ENCODE measurements around the gene TMEM43. TPM values are rescaled to one million over a fixed set of nuclear protein-coding genes. Genes with fewer than 3 reads are reported as not detected.

The TMEM43 gene
- total RNA-seq, 3 donors from 2014 or later = 23.1 to 50.4 (median 31.3) TPM

DNA sequence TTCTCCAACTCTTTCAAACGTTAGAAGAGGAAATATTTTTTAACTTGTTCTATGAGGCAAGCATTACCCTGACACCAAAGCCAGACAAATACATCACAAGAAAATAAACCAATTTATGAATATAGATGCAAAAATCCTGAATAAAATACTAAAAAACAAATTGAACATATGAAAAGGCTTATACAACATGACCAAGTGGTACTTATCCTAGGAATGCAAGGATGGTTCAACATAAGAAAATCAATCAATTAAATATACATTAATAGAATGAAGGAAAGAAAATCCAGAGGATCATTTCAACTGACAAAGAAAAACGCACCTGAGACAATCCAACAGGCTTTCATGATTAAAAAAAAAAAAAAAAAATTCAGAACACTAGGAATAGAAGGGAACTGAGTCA, 36.4 kb downstream of the TMEM43 start:
- no peaks in the 10 kb centered on the region for H3K4me1 ChIP-seq (ENCODE audit: low read depth)
- peaks cover 12% of the 10 kb centered on the region for H3K9me3 ChIP-seq
- intact Hi-C loops (cut with DNase I, micrococcal nuclease) = no loop called here
- peaks cover 12% of the 10 kb centered on the region for H3K36me3 ChIP-seq (ENCODE audit: low read depth)
- DNase-seq (no peak), ATAC-seq (no peak)
- H3K4me3 ChIP-seq = no peak overlapping the region
- TF ChIP-seq, protein P1, sequence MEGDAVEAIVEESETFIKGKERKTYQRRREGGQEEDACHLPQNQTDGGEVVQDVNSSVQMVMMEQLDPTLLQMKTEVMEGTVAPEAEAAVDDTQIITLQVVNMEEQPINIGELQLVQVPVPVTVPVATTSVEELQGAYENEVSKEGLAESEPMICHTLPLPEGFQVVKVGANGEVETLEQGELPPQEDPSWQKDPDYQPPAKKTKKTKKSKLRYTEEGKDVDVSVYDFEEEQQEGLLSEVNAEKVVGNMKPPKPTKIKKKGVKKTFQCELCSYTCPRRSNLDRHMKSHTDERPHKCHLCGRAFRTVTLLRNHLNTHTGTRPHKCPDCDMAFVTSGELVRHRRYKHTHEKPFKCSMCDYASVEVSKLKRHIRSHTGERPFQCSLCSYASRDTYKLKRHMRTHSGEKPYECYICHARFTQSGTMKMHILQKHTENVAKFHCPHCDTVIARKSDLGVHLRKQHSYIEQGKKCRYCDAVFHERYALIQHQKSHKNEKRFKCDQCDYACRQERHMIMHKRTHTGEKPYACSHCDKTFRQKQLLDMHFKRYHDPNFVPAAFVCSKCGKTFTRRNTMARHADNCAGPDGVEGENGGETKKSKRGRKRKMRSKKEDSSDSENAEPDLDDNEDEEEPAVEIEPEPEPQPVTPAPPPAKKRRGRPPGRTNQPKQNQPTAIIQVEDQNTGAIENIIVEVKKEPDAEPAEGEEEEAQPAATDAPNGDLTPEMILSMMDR (IDR thresholded peaks at IDR 0.05) = no peak

DNA sequence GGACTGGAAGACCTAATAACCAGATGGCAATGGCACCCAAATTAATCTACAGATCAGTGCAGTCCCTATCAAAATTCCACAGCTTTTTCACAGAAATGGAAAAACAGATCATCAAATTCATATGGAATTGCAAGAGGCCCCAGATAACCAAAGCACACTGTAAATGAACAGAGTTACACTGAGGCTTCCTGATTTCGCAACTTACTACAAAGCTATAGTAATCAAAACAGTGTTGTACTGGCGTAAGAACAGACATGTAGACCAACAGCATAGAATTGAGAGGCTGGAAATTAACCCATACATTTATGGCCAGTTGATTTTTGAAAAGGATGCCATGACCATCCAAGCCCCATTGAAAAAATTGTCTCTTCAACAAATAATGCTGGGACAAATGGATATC, 37.3 kb downstream of the TMEM43 start:
- TF ChIP-seq, protein P1 (IDR thresholded peaks at IDR 0.05) = no peak
- DNase-seq (no peak), ATAC-seq (no peak)
- Histone ChIP-seq H3K4me1 (ENCODE audit: low read depth) (no peaks in the 10 kb centered on the region), H3K36me3 (ENCODE audit: low read depth) (peaks cover 15% of the 10 kb centered on the region), H3K4me3 (no peak overlapping the region), H3K9me3 (peaks cover 12% of the 10 kb centered on the region)
- intact Hi-C loops (cut with DNase I, micrococcal nuclease) = no loop called here

DNA sequence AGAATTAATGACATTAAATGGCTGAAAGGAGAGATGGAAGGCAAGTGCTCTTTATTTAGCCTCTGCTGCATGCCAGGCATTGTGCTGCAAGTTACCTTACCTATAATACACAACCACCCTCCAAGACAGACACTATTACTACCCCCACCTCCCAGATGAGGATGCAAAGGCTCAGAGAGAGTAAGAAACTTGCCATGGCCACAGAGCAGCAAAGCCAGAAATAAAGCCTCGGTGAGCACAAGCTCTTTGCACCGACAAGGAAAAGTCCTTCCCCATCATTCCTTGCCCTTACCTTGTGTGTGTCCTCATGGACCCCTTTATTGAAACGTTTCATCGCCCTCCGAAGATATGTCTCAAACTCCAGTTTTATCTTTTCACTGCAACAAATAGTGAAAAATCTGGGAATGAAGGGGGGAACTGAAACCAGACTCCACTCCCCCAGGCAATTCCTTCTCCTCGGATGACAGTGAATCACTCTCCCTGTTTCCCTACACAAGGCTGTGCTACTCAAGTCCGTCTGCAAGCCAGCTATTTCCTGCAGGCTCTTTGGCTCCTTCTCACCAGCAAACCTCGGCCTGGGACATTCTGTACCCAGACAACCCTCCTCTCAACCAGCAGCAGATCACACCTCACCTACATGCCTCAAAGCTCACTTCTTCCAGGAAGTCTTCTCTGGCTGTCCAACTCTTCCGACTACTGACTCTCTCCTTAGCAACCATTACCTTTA, 42.2 kb downstream of the TMEM43 start:
- H3K36me3 ChIP-seq (ENCODE audit: low read depth) = peaks cover 7% of the 10 kb centered on the region
- no peaks in the 10 kb centered on the region for H3K4me1 ChIP-seq (ENCODE audit: low read depth)
- intact Hi-C loops (cut with DNase I, micrococcal nuclease) = no loop called here
- H3K9me3 ChIP-seq = peaks cover 2% of the 10 kb centered on the region
- H3K4me3 ChIP-seq = no peak overlapping the region
- DNase-seq (no peak), ATAC-seq (no peak)
- TF ChIP-seq, protein P1 (IDR thresholded peaks at IDR 0.05) = no peak

DNA sequence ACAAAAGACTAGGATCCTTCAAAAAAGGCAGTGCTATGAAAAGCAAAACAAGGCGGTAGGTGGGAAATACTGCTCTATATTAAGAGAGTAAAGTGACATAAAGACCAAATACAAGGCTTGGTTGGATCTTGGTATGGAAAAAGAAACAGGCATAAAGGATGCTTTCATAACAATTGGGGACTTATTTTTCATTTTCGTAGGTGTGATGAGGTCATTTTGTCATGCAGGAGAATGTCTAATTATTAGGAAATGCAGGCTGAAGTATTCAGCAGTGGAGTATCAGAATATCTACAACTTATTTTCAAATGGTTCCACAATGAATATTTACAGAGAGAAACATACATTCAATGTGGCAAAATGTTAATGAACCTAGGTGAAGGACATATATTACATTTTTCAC, 44.6 kb downstream of the TMEM43 start:
- intact Hi-C loops (cut with DNase I, micrococcal nuclease) = no loop called here
- DNase-seq = no peak

DNA sequence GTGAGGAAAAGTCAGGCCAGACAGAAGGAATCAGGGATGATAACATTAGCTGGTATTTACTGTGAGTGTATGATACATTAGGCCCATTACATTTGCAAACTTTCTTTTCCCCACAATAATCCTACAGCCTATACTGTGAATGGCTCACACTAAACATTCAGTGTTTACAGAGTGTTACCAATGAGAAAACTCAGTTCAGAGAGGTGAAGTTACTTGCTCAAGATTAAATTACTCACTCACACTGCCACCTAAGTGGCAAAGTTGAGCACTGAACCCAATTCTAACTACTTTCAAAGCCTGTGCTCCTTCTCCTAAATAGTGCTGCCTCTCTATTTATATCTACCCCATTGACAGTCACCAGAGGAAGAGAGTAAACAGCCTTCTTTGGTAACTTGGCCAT, 45.0 kb downstream of the TMEM43 start:
- no peak for DNase-seq
- intact Hi-C loops (cut with DNase I, micrococcal nuclease) = no loop called here
- H3K36me3 ChIP-seq (ENCODE audit: low read depth) = peaks cover 7% of the 10 kb centered on the region
- no peaks in the 10 kb centered on the region for H3K9me3 ChIP-seq
- no peak for ATAC-seq
- no peak overlapping the region for H3K4me3 ChIP-seq
- TF ChIP-seq, protein P1 (IDR thresholded peaks at IDR 0.05) = no peak
- H3K4me1 ChIP-seq (ENCODE audit: low read depth) = no peaks in the 10 kb centered on the region

More for the DNA sequence above, 44.6 kb downstream of the TMEM43 start:
- Histone ChIP-seq H3K36me3 (ENCODE audit: low read depth) (peaks cover 7% of the 10 kb centered on the region), H3K4me1 (ENCODE audit: low read depth) (no peaks in the 10 kb centered on the region), H3K9me3 (no peaks in the 10 kb centered on the region), H3K4me3 (no peak overlapping the region)
- TF ChIP-seq, protein P1 (IDR thresholded peaks at IDR 0.05) = no peak
- no peak for ATAC-seq

All from mucosa of descending colon (tissue), 3 donors.